GM10248 (cell line): ENCODE results near the gene WNK2.
"Not testable (repeated sequence)": the region's sequence is repeated elsewhere in the genome, so short reads cannot be mapped to it uniquely, and the experiment has no call there.

Experiments
- CTCF ChIA-PET: fragments of 300-600 bp; sonication (Branson Sonifier 250); formaldehyde crosslinking; extraction: SDS; loops from one replicate; lab custom pipeline; 2021; ENCODE audit warnings: antibody characterized with exemption; lab: Yijun Ruan, JAX
- POLR2A ChIA-PET: fragments of 350-650 bp; sonication (Branson Sonifier 250); formaldehyde crosslinking; extraction: SDS; loops from one replicate; lab custom pipeline; 2020; ENCODE audit warnings: antibody characterized with exemption; lab: Yijun Ruan, JAX
- DNase-seq: peaks from one replicate; pipeline ENCODE4 v3.0.0; 2012; ENCODE audit errors: extremely low spot score
- CTCF ChIP-seq: IDR thresholded peaks from 2 replicates; pipeline ENCODE4 v1.5.1; 2012; ENCODE audit warnings: mild to moderate bottlenecking, low read depth; ENCODE audit errors: extremely low read depth, missing control alignments, control extremely low read depth

The WNK2 gene

GRCh38 chr9:93141771-93142483, 42.0 kb upstream of the WNK2 start:
- DNase-seq = no peak
- TF ChIP-seq CTCF = no peak
- POLR2A ChIA-PET = no interaction called here
- CTCF ChIA-PET = interaction anchor here (0.7 to 1.6 kb wide), 3 partner anchors 10 to 33 kb away, joined by 3 to 6 read pairs (median 3); no protein-coding TSS in a partner anchor

GRCh38 chr9:93143830-93144530, 40.0 kb upstream of the WNK2 start:
- ChIA-PET POLR2A (no interaction called here), CTCF (interaction anchor here (1.0 to 2.7 kb wide), 2 partner anchors 10 to 35 kb away, joined by 5 to 8 read pairs; no protein-coding TSS in a partner anchor)
- TF ChIP-seq CTCF = no peak
- DNase-seq = no peak

GRCh38 chr9:93146696-93147095, 37.2 kb upstream of the WNK2 start:
- DNase-seq, POLR2A ChIA-PET: not testable (repeated sequence)
- CTCF ChIA-PET = interaction anchor here (1.5 kb wide), 1 partner anchor 8 kb away, joined by 3 read pairs; no protein-coding TSS in a partner anchor

- DNase-seq = no peak
- POLR2A ChIA-PET = no interaction called here
These were observed 36.3 kb upstream of the WNK2 start for GRCh38 chr9:93147632-93148031.

DNA sequence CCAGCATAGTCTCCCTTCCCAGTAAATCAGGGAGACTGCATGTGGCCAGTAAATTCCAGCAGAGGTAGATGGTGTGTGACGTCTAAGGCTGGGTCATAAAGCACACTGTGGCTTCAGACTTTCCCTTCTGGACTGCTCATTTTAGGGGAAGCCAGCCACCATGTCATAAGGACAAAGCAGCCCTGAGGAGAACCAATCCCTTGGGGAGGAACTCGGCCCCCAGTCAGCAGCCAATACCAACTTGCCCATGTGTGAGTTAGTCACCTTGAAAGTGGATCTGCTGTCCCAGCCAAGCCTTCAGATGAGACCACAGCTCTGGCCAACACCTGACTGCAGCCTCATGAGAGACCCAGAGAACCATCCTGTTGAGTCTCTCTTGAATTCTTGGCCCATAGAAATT, 35.2 kb upstream of the WNK2 start:
- ChIA-PET POLR2A (no interaction called here), CTCF (interaction anchor here (1.3 kb wide), 1 partner anchor 40 kb away, joined by 3 read pairs; no protein-coding TSS in a partner anchor)
- no peak for DNase-seq
- TF ChIP-seq CTCF = no peak

More at GRCh38 chr9:93147632-93148031, 36.3 kb upstream of the WNK2 start:
- CTCF ChIA-PET = no interaction called here
- TF ChIP-seq CTCF = no peak

GRCh38 chr9:93149361-93149760, 34.6 kb upstream of the WNK2 start:
- ChIA-PET CTCF (interaction anchor here (1.2 to 1.3 kb wide), 2 partner anchors 40 to 813 kb away, joined by 3 read pairs; no protein-coding TSS in a partner anchor), POLR2A (no interaction called here)
- no peak for DNase-seq
- TF ChIP-seq CTCF = no peak

DNA sequence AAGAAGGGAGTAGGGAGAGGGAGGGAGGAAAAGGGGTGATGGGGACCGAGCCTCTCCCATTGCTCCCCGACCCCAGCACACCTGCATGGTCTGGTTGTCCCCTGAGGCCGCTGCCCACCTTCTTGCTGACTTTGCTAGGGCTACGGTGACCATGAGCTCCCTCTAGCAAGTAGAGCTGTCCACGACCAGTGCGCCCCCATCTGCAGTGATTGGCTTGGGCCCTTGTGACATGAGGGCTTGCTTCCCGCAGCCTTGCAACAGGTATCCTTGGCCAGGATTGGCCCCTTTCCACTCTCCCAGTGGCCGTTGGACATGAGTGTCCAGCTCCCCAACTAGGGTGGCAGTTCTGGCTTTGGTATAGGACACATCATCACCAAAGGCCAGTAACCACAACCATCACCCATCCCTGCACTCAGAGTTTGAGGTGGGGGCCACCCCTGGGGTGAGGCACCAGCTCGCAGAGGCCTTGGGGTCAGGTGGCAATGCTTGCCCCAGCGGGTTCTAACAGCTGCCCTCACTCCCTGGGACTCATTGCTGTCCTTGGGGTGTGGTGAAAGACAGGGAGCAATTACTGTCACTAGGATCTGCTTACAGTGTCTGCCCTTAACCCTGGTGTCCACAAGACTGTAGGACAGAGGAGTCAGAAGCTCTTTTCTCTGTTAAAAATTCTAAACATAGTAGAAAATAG, 32.7 kb upstream of the WNK2 start:
- ChIA-PET CTCF (interaction anchor here (2.1 to 2.4 kb wide), 2 partner anchors 9 to 43 kb away, joined by 6 to 7 read pairs; no protein-coding TSS in a partner anchor), POLR2A (no interaction called here)
- TF ChIP-seq CTCF = no peak
- DNase-seq = no peak
